Esophagus squamous epithelium (tissue), 5 donors: Measurements from ENCODE around the gene GNAL. TPM values are rescaled to one million over a fixed set of nuclear protein-coding genes. Genes with fewer than 3 reads are reported as not detected.
"Not testable (repeated sequence)": the region's sequence is repeated elsewhere in the genome, so short reads cannot be mapped to it uniquely, and the experiment has no call there.

Source experiments
- DNase-seq: peaks from one replicate; lab custom pipeline; 2025; lab: John Stamatoyannopoulos, UW
- H3K27ac ChIP-seq, 4 donors: fragments of 200-600 bp; sonication (generic); one replicate each; pipeline ENCODE4 v1.5.1; 2016 to 2019; ENCODE audit warnings: mild to moderate bottlenecking in 1 of 4
- H3K27me3 ChIP-seq, 4 donors: fragments of 200-600 bp; sonication (generic); 1 replicate in 3 of 4; 2 replicates in 1 of 4; pipeline versions ENCODE4 v1.5.1 to v1.6.0; 2017 to 2021; ENCODE audit warnings: antibody characterized with exemption in 1 of 4
- H3K36me3 ChIP-seq, 3 donors: fragments of 200-600 bp; sonication (generic); one replicate each; pipeline ENCODE4 v1.5.1; 2016 to 2019
- H3K4me1 ChIP-seq, 3 donors: fragments of 200-600 bp; sonication (generic); one replicate each; pipeline ENCODE4 v1.5.1; 2017 to 2019
- H3K4me3 ChIP-seq, 4 donors: fragments of 200-600 bp; sonication (generic); 1 replicate in 3 of 4; 2 replicates in 1 of 4; pipeline ENCODE4 v1.5.1; 2016 to 2019; ENCODE audit warnings: mild to moderate bottlenecking in 2 of 4, moderate library complexity in 1 of 4
- H3K9me3 ChIP-seq, 3 donors: fragments of 200-600 bp; sonication (generic); one replicate each; pipeline ENCODE4 v1.5.1; 2016 to 2019
- POLR2A ChIP-seq, 4 donors: fragments of 450-650 bp; IDR thresholded peaks; one replicate each; pipeline ENCODE4 v1.6.1; 2017; ENCODE audit warnings: antibody characterized with exemption in 4 of 4, mild to moderate bottlenecking in 4 of 4, moderate library complexity in 3 of 4
- WGBS, 2 donors: methylation state at CpG; one replicate each; pipeline ENCODE4 v1.1.5; 2018; 5-methylcytosine and 5-hydroxymethylcytosine counted together
- intact Hi-C: fragments of 100-400 bp; cut with DNase I; formaldehyde crosslinking; loops from one replicate; pipeline ENCODE4 v1.15.0; 2022
- total RNA-seq, 4 donors: library from RNA; depleted of rRNA; stranded (reverse); fragments of >200 nt; gene quantifications; one replicate each; pipeline ENCODE4 v1.1.0, GENCODE V29; 2016
- TF ChIP-seq, protein P1 (sequence below), 6 experiments: fragments of 450-650 bp in 4 of 6; fragments of 200-600 bp in 2 of 6; sonication (generic) in 2 of 6; IDR thresholded peaks; one replicate each; pipeline ENCODE4 v1.5.1; 2016 to 2019; ENCODE audit warnings: antibody characterized with exemption in 6 of 6, mild to moderate bottlenecking in 4 of 6, moderate library complexity in 4 of 6
- donor health status: DM: yes; HTN: yes; CAD: no.

The GNAL gene
- total RNA-seq, 4 donors from 2014 or later: 2.4 to 23.4 (median 7.0) TPM

GRCh38 chr18:11678211-11678610 lies 10.9 kb upstream of the GNAL start:
- Histone ChIP-seq H3K9me3 (no peaks in the 10 kb centered on the region), H3K27me3 (peaks cover 0 to 67% (median 0%) of the 10 kb centered on the region in 4 donors), H3K4me1 (peaks cover 0 to 9% (median 0%) of the 10 kb centered on the region in 3 donors), H3K36me3 (no peaks in the 10 kb centered on the region), H3K4me3 (no peak overlapping the region), H3K27ac (no peak overlapping the region)
- WGBS, 2 donors: 79 to 81% methylated on average over 3 of the region's 3 CpGs
- no peak for DNase-seq
- no peak for TF ChIP-seq POLR2A (IDR thresholded peaks at IDR 0.05)
- TF ChIP-seq, protein P1, sequence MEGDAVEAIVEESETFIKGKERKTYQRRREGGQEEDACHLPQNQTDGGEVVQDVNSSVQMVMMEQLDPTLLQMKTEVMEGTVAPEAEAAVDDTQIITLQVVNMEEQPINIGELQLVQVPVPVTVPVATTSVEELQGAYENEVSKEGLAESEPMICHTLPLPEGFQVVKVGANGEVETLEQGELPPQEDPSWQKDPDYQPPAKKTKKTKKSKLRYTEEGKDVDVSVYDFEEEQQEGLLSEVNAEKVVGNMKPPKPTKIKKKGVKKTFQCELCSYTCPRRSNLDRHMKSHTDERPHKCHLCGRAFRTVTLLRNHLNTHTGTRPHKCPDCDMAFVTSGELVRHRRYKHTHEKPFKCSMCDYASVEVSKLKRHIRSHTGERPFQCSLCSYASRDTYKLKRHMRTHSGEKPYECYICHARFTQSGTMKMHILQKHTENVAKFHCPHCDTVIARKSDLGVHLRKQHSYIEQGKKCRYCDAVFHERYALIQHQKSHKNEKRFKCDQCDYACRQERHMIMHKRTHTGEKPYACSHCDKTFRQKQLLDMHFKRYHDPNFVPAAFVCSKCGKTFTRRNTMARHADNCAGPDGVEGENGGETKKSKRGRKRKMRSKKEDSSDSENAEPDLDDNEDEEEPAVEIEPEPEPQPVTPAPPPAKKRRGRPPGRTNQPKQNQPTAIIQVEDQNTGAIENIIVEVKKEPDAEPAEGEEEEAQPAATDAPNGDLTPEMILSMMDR (IDR thresholded peaks at IDR 0.05): no peak
- intact Hi-C loops: no loop called here

DNA sequence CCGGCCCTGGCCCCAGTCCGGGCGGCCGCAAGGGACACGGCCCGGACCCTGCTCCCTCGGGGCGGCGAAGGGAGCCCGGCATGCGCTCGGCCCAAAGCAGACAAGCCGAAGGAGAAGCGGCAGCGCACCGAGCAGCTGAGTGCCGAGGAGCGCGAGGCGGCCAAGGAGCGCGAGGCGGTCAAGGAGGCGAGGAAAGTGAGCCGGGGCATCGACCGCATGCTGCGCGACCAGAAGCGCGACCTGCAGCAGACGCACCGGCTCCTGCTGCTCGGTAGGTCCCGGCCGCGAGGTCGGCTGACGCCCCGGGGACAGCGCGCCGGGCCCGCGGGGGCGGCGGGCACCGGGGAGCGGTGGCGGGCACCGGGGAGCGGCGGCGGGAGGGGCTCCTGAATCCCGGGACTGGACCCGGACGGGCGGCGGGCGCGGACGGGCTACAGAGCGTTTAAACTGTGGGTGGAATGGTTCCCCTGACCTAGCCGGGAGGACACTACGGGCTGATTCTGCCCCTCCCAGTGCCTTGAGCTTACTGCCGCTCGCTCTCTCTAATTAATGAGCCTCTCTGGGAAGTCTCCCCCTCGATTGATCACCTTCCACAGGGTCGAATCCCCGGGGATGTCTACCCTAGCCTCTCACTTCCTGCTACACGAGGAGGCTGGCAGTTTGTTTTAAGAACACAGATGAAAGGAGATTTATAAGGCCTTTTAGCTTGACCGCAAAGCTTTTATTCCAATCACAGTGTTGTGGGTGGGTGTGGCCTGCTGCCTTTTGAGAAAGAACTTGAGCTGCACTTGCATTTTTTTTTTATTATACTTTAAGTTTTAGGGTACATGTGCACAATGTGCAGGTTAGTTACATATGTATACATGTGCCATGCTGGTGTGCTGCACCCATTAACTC lies 853 bp downstream of the GNAL start:
- Histone ChIP-seq H3K4me3 (peak overlapping the region; percentile 63 to 84 (median 78)), H3K27ac (peak overlapping the region; percentile 56 to 85 (median 80)), H3K27me3 (peaks cover 0 to 25% (median 0%) of the 10 kb centered on the region in 4 donors), H3K4me1 (peaks cover 5 to 20% (median 5%) of the 10 kb centered on the region in 3 donors), H3K9me3 (no peaks in the 10 kb centered on the region), H3K36me3 (no peaks in the 10 kb centered on the region)
- WGBS, 2 donors: 2 to 7% methylated on average over 8 to 14 of the region's 72 CpGs
- TF ChIP-seq POLR2A (IDR thresholded peaks at IDR 0.05): no peak
- TF ChIP-seq, protein P1 (IDR thresholded peaks at IDR 0.05): no peak
- intact Hi-C loops: no loop called here
- no peak for DNase-seq

DNA sequence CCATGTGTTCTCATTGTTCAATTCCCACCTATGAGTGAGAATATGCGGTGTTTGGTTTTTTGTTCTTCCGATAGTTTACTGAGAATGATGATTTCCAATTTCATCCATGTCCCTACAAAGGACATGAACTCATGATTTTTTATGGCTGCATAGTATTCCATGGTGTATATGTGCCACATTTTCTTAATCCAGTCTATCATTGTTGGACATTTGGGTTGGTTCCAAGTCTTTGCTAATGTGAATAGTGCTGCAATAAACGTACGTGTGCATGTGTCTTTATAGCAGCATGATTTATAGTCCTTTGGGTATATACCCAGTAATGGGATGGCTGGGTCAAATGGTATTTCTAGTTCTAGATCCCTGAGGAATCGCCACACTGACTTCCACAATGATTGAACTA lies 1.6 kb downstream of the GNAL start:
- intact Hi-C loops, H3K4me3 ChIP-seq, H3K36me3 ChIP-seq, DNase-seq, H3K9me3 ChIP-seq, H3K27ac ChIP-seq: not testable (repeated sequence)
- H3K4me1 ChIP-seq: peaks cover 5 to 27% (median 5%) of the 10 kb centered on the region in 3 donors
- H3K27me3 ChIP-seq: peaks cover 0 to 25% (median 0%) of the 10 kb centered on the region in 4 donors
- WGBS, 2 donors: 72 to 89% methylated on average over 2 to 4 of the region's 5 CpGs

DNA sequence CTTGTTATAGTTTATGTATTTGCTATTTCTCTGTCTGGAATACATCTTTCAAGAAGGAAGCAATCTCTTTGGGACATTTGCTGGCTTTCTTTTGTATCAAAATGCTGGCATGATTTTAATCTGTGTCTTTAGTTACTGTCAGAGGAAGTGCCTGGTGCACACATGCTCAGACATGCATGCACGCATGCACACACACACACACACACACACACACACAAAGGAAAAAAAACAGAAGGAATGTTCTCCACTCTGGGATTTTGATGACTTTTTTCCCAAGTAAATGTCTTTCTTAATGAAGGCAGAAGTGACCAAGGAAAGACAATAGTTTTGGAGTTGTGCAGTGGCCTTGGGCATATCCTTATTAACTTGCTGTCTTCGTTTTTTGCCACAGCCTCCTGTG lies 6.7 kb downstream of the GNAL start:
- DNase-seq: no peak
- H3K36me3 ChIP-seq: no peaks in the 10 kb centered on the region
- intact Hi-C loops: no loop called here
- WGBS, 2 donors: 25 to 71% methylated on average over 2 of the region's 2 CpGs
- no peak overlapping the region for H3K4me3 ChIP-seq
- TF ChIP-seq, protein P1 (IDR thresholded peaks at IDR 0.05): no peak
- TF ChIP-seq POLR2A (IDR thresholded peaks at IDR 0.05): no peak
- H3K27me3 ChIP-seq: no peaks in the 10 kb centered on the region
- peaks cover 0 to 22% (median 6%) of the 10 kb centered on the region in 3 donors for H3K4me1 ChIP-seq
- H3K9me3 ChIP-seq: no peaks in the 10 kb centered on the region
- H3K27ac ChIP-seq: no peak overlapping the region

- TF ChIP-seq, protein P1 (IDR thresholded peaks at IDR 0.05): no peak
- no peak for TF ChIP-seq POLR2A (IDR thresholded peaks at IDR 0.05)
- no peaks in the 10 kb centered on the region for H3K36me3 ChIP-seq
- no peak overlapping the region for H3K27ac ChIP-seq
- H3K27me3 ChIP-seq: no peaks in the 10 kb centered on the region
- H3K4me3 ChIP-seq: no peak overlapping the region
- intact Hi-C loops: no loop called here
- peaks cover 0 to 22% (median 6%) of the 10 kb centered on the region in 3 donors for H3K4me1 ChIP-seq
- DNase-seq: no peak
- H3K9me3 ChIP-seq: no peaks in the 10 kb centered on the region
- WGBS, 2 donors: 36 to 52% methylated on average over 7 of the region's 7 CpGs
Observed at GRCh38 chr18:11696451-11696850, 7.4 kb downstream of the GNAL start.
